Measurements from ENCODE around the gene AGXT.
"Not testable (repeated sequence)": the region's sequence is repeated elsewhere in the genome, so short reads cannot be mapped to it uniquely, and the experiment has no call there.

AGXT gene

GRCh38 chr2:240840435-240841060, 28.1 kb upstream of the AGXT start:
- no peak for DNase-seq

- not testable (repeated sequence) for DNase-seq
These were observed 22.3 kb upstream of the AGXT start for GRCh38 chr2:240846309-240846708.

GRCh38 chr2:240846873-240847595, 21.6 kb upstream of the AGXT start:
- DNase-seq, result no peak

- no peak for DNase-seq
These were observed 20.8 kb upstream of the AGXT start for GRCh38 chr2:240847817-240848216.

- DNase-seq, result no peak
These were observed 19.5 kb upstream of the AGXT start for GRCh38 chr2:240848900-240849680.

- no peak for DNase-seq
These were observed 18.6 kb upstream of the AGXT start for GRCh38 chr2:240850026-240850425.

GRCh38 chr2:240850756-240851077, 17.9 kb upstream of the AGXT start:
- DNase-seq, result no peak

- DNase-seq, result peak; percentile 13
These were observed 17.3 kb upstream of the AGXT start for GRCh38 chr2:240851078-240851991.

- DNase-seq, result no peak
These were observed 15.8 kb upstream of the AGXT start for GRCh38 chr2:240852671-240853314.

GRCh38 chr2:240855670-240856069, 13.0 kb upstream of the AGXT start:
- DNase-seq, result no peak

GRCh38 chr2:240856151-240856980, 12.3 kb upstream of the AGXT start:
- no peak for DNase-seq

- no peak for DNase-seq
These were observed 11.3 kb upstream of the AGXT start for GRCh38 chr2:240857039-240858008.

- DNase-seq, result no peak
These were observed 10.3 kb upstream of the AGXT start for GRCh38 chr2:240858321-240858720.

GRCh38 chr2:240858871-240859270, 9.8 kb upstream of the AGXT start:
- no peak for DNase-seq

GRCh38 chr2:240861547-240861946, 7.1 kb upstream of the AGXT start:
- no peak for DNase-seq

- DNase-seq, result no peak
These were observed 4.1 kb upstream of the AGXT start for GRCh38 chr2:240864475-240864874.

GRCh38 chr2:240865391-240865790, 3.2 kb upstream of the AGXT start:
- no peak for DNase-seq

- no peak for DNase-seq
These were observed 708 bp downstream of the AGXT start for GRCh38 chr2:240869109-240869955.
